BJ (cell line): ENCODE measurements around the gene FAM163A. TPM values are rescaled to one million over a fixed set of nuclear protein-coding genes. Genes with fewer than 3 reads are reported as not detected.

ENCODE experiments used
- CTCF ChIA-PET: fragments of 350-600 bp; formaldehyde crosslinking; extraction: SDS; loops from one replicate; lab custom pipeline; 2021; ENCODE audit warnings: antibody characterized with exemption, inconsistent platforms; lab: Yijun Ruan, JAX
- POLR2A ChIA-PET: fragments of 300-600 bp; sonication (Branson Sonifier 250); formaldehyde crosslinking; extraction: SDS; loops from one replicate; lab custom pipeline; 2021; ENCODE audit warnings: antibody characterized with exemption; lab: Charles Lee
- DNase-seq: peaks from one replicate; pipeline ENCODE4 v3.0.0-alpha.2; 2011; ENCODE audit warnings: low read depth
- H3K27me3 ChIP-seq: 2 replicates; pipeline ENCODE4 v1.6.0; 2011; ENCODE audit warnings: low read length; ENCODE audit not compliant: control insufficient read depth, insufficient read depth
- H3K36me3 ChIP-seq: 2 replicates; pipeline ENCODE4 v1.5.1; 2011; ENCODE audit warnings: low read length; ENCODE audit not compliant: control insufficient read depth, insufficient read depth
- H3K4me3 ChIP-seq: 2 replicates; pipeline ENCODE4 v1.5.1; 2011; ENCODE audit warnings: low read depth, mild to moderate bottlenecking, control low read depth, low read length
- polyA plus RNA-seq: library from polyadenylated mRNA; depleted of rRNA; stranded (reverse); fragments of >200 nt; gene quantifications from 2 replicates; pipeline ENCODE4 v1.2.3, GENCODE V29; 2011
- TF ChIP-seq, protein P1 (sequence below): IDR thresholded peaks from 2 replicates; pipeline ENCODE4 v1.5.1; 2011; ENCODE audit warnings: low read depth, mild to moderate bottlenecking, control low read depth, inconsistent platforms, low read length, moderate library complexity; ENCODE audit not compliant: insufficient read depth

FAM163A gene
- polyA plus RNA-seq, 1 experiment, result not detected

DNA sequence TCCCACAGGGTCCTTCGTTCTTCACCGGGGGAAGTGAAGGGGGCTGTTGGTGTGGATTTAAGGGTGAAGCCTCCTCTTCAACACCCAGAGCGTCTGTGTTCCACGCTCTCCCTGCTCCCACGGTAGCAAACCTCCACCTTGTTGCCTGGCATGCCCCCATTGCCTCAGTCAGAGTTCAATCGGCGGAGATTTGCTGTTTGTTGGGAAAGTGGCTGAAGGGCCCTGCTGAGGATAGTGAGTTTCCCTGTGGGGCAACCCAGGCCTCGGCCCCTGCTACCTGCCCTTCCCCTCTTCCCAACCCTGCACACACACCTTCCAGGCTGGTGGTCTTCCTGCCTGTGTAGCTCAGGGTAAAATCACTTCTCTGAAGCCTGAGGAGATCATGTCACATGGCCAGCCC, 74.0 kb downstream of the FAM163A start:
- TF ChIP-seq, protein P1, sequence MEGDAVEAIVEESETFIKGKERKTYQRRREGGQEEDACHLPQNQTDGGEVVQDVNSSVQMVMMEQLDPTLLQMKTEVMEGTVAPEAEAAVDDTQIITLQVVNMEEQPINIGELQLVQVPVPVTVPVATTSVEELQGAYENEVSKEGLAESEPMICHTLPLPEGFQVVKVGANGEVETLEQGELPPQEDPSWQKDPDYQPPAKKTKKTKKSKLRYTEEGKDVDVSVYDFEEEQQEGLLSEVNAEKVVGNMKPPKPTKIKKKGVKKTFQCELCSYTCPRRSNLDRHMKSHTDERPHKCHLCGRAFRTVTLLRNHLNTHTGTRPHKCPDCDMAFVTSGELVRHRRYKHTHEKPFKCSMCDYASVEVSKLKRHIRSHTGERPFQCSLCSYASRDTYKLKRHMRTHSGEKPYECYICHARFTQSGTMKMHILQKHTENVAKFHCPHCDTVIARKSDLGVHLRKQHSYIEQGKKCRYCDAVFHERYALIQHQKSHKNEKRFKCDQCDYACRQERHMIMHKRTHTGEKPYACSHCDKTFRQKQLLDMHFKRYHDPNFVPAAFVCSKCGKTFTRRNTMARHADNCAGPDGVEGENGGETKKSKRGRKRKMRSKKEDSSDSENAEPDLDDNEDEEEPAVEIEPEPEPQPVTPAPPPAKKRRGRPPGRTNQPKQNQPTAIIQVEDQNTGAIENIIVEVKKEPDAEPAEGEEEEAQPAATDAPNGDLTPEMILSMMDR, result no peak
- ChIA-PET POLR2A (no interaction called here), CTCF (interaction anchor here (0.6 to 15.1 kb wide), 7 partner anchors 8 to 362 kb away, joined by 3 to 447 read pairs (median 4); partner anchors contain the start of gene TOR1AIP1)
- DNase-seq, result no peak
- no peaks in the 10 kb centered on the region for H3K36me3 ChIP-seq
- H3K27me3 ChIP-seq, result no peaks in the 10 kb centered on the region; the same call in 1 of the 2 replicates
- no peak overlapping the region for H3K4me3 ChIP-seq

DNA sequence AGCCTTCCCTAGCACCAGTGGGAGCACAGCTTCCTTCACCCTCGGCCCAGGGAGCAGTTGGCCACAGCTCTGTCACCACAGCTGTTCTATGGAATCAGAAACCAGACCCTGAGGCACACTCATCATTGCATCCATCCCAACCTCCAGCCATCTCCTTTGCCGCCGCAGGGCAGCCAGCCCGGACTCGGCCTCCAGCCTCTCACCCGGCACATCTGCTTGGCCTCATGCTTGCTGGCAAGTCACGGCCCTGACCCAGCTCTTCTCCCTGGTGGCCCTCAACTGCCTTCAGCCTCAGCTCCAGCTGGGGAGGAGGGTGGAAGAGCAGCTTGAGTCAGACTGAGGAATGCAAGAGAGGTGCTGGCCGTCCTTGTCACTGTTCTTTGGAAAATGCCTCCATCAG, 74.7 kb downstream of the FAM163A start:
- CTCF ChIA-PET, result interaction anchor here (0.6 to 15.1 kb wide), 8 partner anchors 8 to 361 kb away, joined by 3 to 447 read pairs (median 4); partner anchors contain the start of gene TOR1AIP1
- Histone ChIP-seq H3K4me3 (no peak overlapping the region), H3K36me3 (no peaks in the 10 kb centered on the region), H3K27me3 (no peaks in the 10 kb centered on the region; the same call in 1 of the 2 replicates)
- peak; percentile 48 for DNase-seq
- TF ChIP-seq, protein P1, result no peak
- POLR2A ChIA-PET, result no interaction called here

DNA sequence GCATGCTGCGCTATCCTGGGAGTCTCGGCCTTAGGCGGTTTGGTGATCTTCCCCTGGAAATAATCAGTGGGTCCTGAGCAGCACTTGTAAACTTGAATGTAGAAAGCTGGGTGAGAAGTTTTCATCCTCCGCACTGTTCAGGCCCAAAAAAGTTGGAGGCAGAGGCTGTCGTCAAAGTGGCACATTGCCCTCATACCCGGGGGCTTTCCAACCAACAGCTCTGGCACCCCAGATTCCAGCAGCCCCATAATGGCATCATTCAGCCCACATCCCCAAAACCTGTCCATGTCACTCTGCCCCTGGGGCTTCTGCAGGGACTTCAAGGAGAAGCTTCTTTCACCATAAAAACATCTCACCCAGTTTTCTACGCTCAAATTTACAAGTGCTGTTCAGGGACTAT, 75.2 kb downstream of the FAM163A start:
- POLR2A ChIA-PET, result no interaction called here

DNA sequence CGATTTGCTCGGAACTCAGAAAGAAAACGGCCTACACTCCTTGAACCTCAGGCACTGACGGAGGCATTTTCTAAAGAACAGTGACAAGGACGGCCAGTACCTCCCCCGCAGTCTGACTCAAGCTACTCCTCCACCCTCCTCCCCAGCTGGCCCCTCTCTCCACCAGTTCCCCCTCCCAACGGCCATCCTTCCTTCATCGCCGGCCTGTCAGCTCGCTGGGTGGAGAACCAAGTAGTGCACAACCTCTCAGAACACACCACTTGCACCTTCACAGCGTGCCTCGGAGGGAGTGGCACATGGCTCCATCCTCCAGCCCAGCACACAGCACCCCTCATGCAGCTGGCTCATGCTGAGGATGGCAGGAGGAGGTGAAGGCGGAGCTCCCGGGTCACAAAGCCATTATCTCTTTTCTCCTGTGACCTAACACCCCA, 75.7 kb downstream of the FAM163A start:
- ChIA-PET CTCF (interaction anchor here (0.7 to 15.1 kb wide), 10 partner anchors 9 to 377 kb away, joined by 3 to 447 read pairs (median 3); no protein-coding TSS in a partner anchor), POLR2A (no interaction called here)
- TF ChIP-seq, protein P1, result no peak
- no peaks in the 10 kb centered on the region; the same call in 1 of the 2 replicates for H3K27me3 ChIP-seq
- H3K4me3 ChIP-seq, result no peak overlapping the region
- no peaks in the 10 kb centered on the region for H3K36me3 ChIP-seq
- DNase-seq, result no peak

More for the DNA sequence above, 75.2 kb downstream of the FAM163A start:
- CTCF ChIA-PET, result interaction anchor here (0.7 to 15.1 kb wide), 12 partner anchors 9 to 377 kb away, joined by 3 to 447 read pairs (median 3); partner anchors contain the start of gene TOR1AIP1
- TF ChIP-seq, protein P1, result no peak
- H3K4me3 ChIP-seq, result no peak overlapping the region
- no peak for DNase-seq
- no peaks in the 10 kb centered on the region for H3K36me3 ChIP-seq
- no peaks in the 10 kb centered on the region; the same call in 1 of the 2 replicates for H3K27me3 ChIP-seq

DNA sequence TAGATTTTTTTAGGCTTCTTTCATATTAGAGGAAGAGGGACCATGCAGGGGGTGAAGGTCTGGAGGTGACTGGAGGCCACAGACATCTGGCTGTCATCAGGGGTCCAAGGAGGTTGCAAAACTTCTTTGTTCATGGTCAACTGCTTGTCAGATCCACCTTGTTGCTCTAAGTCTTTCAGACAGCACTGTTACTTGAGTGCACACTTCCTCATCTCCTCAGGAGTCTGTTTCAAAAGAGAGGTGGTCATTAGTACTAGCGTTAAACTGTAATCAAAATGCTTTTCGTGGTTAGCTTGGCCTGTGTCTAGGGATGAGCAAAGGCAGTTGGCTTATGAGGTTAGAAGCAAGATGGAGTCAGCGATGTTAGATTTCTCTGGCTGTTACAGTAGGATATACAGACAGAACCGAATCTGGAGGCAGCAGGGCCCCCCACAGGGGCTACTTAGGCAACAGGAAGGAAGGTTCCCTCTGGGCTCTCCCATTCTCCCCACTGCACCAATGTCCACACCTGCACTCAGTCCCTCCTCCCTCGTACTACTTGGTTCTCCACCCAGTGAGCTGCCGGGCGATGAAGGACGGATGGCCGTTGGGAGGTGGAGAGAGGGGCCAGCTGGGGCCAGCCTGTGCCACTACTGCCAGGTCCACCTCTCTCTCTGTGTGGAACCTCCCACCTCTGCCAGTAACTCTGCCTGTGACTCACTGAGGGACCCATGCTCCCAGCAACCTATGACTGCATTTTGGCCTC, 77.3 kb downstream of the FAM163A start:
- ChIA-PET POLR2A (no interaction called here), CTCF (interaction anchor here (6.2 to 15.1 kb wide), 2 partner anchors 11 to 114 kb away, joined by 60 to 447 read pairs; no protein-coding TSS in a partner anchor)
- Histone ChIP-seq H3K4me3 (no peak overlapping the region), H3K36me3 (no peaks in the 10 kb centered on the region), H3K27me3 (no peaks in the 10 kb centered on the region; the same call in 1 of the 2 replicates)
- TF ChIP-seq, protein P1, result no peak
- DNase-seq, result no peak
